H9 (cell line): Measurements from ENCODE around the gene KRT80. TPM values are rescaled to one million over a fixed set of nuclear protein-coding genes. Genes with fewer than 3 reads are reported as not detected.

Source experiments
- DNase-seq: peaks from one replicate; pipeline ENCODE4 v3.0.0-alpha.2; 2017
- H2AFZ ChIP-seq: one replicate; pipeline ENCODE4 v1.6.1; 2013; ENCODE audit warnings: mild to moderate bottlenecking, low read length, control low read depth, moderate library complexity
- H2AK5ac ChIP-seq: 2 replicates; pipeline ENCODE4 v1.6.1; 2013; ENCODE audit warnings: low read length, control low read depth, mixed read lengths; ENCODE audit not compliant: insufficient read length
- H2BK120ac ChIP-seq: one replicate; pipeline ENCODE4 v1.6.1; 2013; ENCODE audit warnings: low read depth, mild to moderate bottlenecking, low read length, control low read depth, inconsistent platforms; ENCODE audit not compliant: poor library complexity, severe bottlenecking
- H2BK12ac ChIP-seq: 2 replicates; pipeline ENCODE4 v1.6.1; 2013; ENCODE audit warnings: low read length, control low read depth, mixed read lengths, low read depth; ENCODE audit not compliant: insufficient read length
- H2BK15ac ChIP-seq: 2 replicates; pipeline ENCODE4 v1.6.1; 2013; ENCODE audit warnings: low read depth, low read length, control low read depth
- H2BK20ac ChIP-seq: one replicate; pipeline ENCODE4 v1.6.1; 2013; ENCODE audit warnings: low read depth, mild to moderate bottlenecking, low read length, control low read depth, inconsistent platforms; ENCODE audit not compliant: poor library complexity, severe bottlenecking
- H2BK5ac ChIP-seq: 2 replicates; pipeline ENCODE4 v1.6.1; 2013; ENCODE audit warnings: low read length, control low read depth, mixed read lengths; ENCODE audit not compliant: insufficient read length
- H3K14ac ChIP-seq: 2 replicates; pipeline ENCODE4 v1.6.1; 2013; ENCODE audit warnings: low read length, control low read depth; ENCODE audit not compliant: insufficient read depth
- H3K18ac ChIP-seq: 2 replicates; pipeline ENCODE4 v1.6.1; 2013; ENCODE audit warnings: low read depth, mild to moderate bottlenecking, mixed read lengths, low read length, control low read depth; ENCODE audit not compliant: insufficient read length
- H3K23ac ChIP-seq: 2 replicates; pipeline ENCODE4 v1.6.1; 2013; ENCODE audit warnings: low read length, control low read depth, mixed read lengths, low read depth; ENCODE audit not compliant: insufficient read length
- H3K23me2 ChIP-seq: 2 replicates; pipeline ENCODE4 v1.6.1; 2013; ENCODE audit warnings: low read depth, mild to moderate bottlenecking, mixed read lengths, low read length, control low read depth; ENCODE audit not compliant: insufficient read length, poor library complexity, severe bottlenecking
- H3K27ac ChIP-seq: 2 replicates; pipeline ENCODE4 v1.5.1; 2013; ENCODE audit warnings: low read length, control low read depth, mixed read lengths, low read depth; ENCODE audit not compliant: insufficient read length
- H3K27me3 ChIP-seq: 2 replicates; pipeline ENCODE4 v1.6.1; 2013; ENCODE audit warnings: low read length, control low read depth, inconsistent platforms; ENCODE audit not compliant: insufficient read depth
- H3K4ac ChIP-seq: 2 replicates; pipeline ENCODE4 v1.6.1; 2013; ENCODE audit warnings: low read depth, mild to moderate bottlenecking, control low read depth, inconsistent platforms, low read length, moderate library complexity
- H3K4me1 ChIP-seq: 2 replicates; pipeline ENCODE4 v1.6.1; 2013; ENCODE audit warnings: low read length, control low read depth, inconsistent platforms; ENCODE audit not compliant: insufficient read depth
- H3K4me2 ChIP-seq: 2 replicates; pipeline ENCODE4 v1.6.1; 2013; ENCODE audit warnings: low read length, control low read depth, mixed read lengths; ENCODE audit not compliant: insufficient read length, insufficient read depth
- H3K56ac ChIP-seq: 2 replicates; pipeline ENCODE4 v1.6.1; 2013; ENCODE audit warnings: low read depth, mild to moderate bottlenecking, mixed read lengths, low read length, control low read depth; ENCODE audit not compliant: insufficient read length
- H3K79me1 ChIP-seq: 2 replicates; pipeline ENCODE4 v1.6.1; 2013; ENCODE audit warnings: low read depth, mild to moderate bottlenecking, moderate library complexity, low read length, control low read depth, inconsistent platforms; ENCODE audit not compliant: insufficient read depth, poor library complexity, severe bottlenecking
- H3K79me2 ChIP-seq: 2 replicates; pipeline ENCODE4 v1.6.1; 2013; ENCODE audit warnings: low read length, control low read depth, inconsistent platforms; ENCODE audit not compliant: insufficient read depth
- H3K9ac ChIP-seq: 2 replicates; pipeline ENCODE4 v1.6.1; 2013; ENCODE audit warnings: low read length, control low read depth, mixed read lengths; ENCODE audit not compliant: insufficient read length; ENCODE audit errors: extremely low read depth
- H3K9me3 ChIP-seq: one replicate; pipeline ENCODE4 v1.6.1; 2013; ENCODE audit warnings: low read depth, low read length, inconsistent platforms; ENCODE audit not compliant: control insufficient read depth
- H3T11ph ChIP-seq: one replicate; pipeline ENCODE4 v1.6.1; 2013; ENCODE audit warnings: mild to moderate bottlenecking, low read length, control low read depth, inconsistent platforms
- H4K20me1 ChIP-seq: one replicate; pipeline ENCODE4 v1.6.1; 2013; ENCODE audit not compliant: control insufficient read depth, insufficient read length, insufficient read depth
- H4K5ac ChIP-seq: 2 replicates; pipeline ENCODE4 v1.6.1; 2013; ENCODE audit warnings: low read depth, mild to moderate bottlenecking, mixed read lengths, low read length, control low read depth; ENCODE audit not compliant: insufficient read length
- H4K8ac ChIP-seq: replicated peaks from 2 replicates; pipeline ENCODE4 v1.6.1; 2013; ENCODE audit warnings: low read length, control low read depth, mixed read lengths, low read depth; ENCODE audit not compliant: insufficient read length
- H4K91ac ChIP-seq: 2 replicates; pipeline ENCODE4 v1.6.1; 2013; ENCODE audit warnings: low read depth, mild to moderate bottlenecking, moderate library complexity, mixed read lengths, low read length, control low read depth; ENCODE audit not compliant: insufficient read length
- H3K27ac Mint-ChIP-seq, 3 experiments: 2 replicates in 2 of 3; 3 replicates in 1 of 3; pipeline ENCODE4 v1.8.0; 2020 to 2021; ENCODE audit warnings: mixed read lengths in 3 of 3, mild to moderate bottlenecking in 1 of 3, moderate library complexity in 1 of 3
- H3K27me3 Mint-ChIP-seq: 2 replicates; pipeline ENCODE4 v1.8.0; 2021; ENCODE audit warnings: low read depth, mild to moderate bottlenecking, moderate library complexity, mixed read lengths
- H3K36me3 Mint-ChIP-seq, 3 experiments: 2 replicates in 2 of 3; 3 replicates in 1 of 3; pipeline ENCODE4 v1.8.0; 2020 to 2021; ENCODE audit warnings: low read depth in 3 of 3, mixed read lengths in 3 of 3; ENCODE audit not compliant: insufficient read depth in 1 of 3
- H3K4me1 Mint-ChIP-seq, 2 experiments: 2 replicates each; pipeline ENCODE4 v1.8.0; 2020; ENCODE audit warnings: mixed read lengths in 2 of 2
- H3K4me3 Mint-ChIP-seq, 2 experiments: 2 replicates in 1 of 2; 3 replicates in 1 of 2; pipeline ENCODE4 v1.8.0; 2020 to 2021; ENCODE audit warnings: mild to moderate bottlenecking in 2 of 2, mixed read lengths in 2 of 2, moderate library complexity in 1 of 2
- H3K9me3 Mint-ChIP-seq, 2 experiments: 2 replicates in 1 of 2; 3 replicates in 1 of 2; pipeline ENCODE4 v1.8.0; 2020; ENCODE audit warnings: mild to moderate bottlenecking in 2 of 2, mixed read lengths in 2 of 2, moderate library complexity in 1 of 2
- WGBS: extraction: QIAGEN DNeasy Blood & Tissue Kit; methylation state at CpG from one replicate; pipeline ENCODE4 v1.1.7; 2013; ENCODE audit warnings: missing lambda C conversion rate, low lambda C conversion rate, mixed read lengths; ENCODE audit not compliant: insufficient read length; ENCODE audit errors: extremely low coverage; 5-methylcytosine and 5-hydroxymethylcytosine counted together
- total RNA-seq: library from RNA; stranded (reverse); gene quantifications from 2 replicates; pipeline ENCODE4 v1.2.1, GENCODE V29; 2021
- TF ChIP-seq, protein P1 (sequence below): fragments of 200-600 bp; sonication (generic); conservative IDR thresholded peaks from 3 replicates; pipeline ENCODE4 v1.8.0; 2021; ENCODE audit warnings: antibody characterized with exemption, mild to moderate bottlenecking

The KRT80 gene
- total RNA-seq, 1 experiment from 2014 or later, result not detected

DNA sequence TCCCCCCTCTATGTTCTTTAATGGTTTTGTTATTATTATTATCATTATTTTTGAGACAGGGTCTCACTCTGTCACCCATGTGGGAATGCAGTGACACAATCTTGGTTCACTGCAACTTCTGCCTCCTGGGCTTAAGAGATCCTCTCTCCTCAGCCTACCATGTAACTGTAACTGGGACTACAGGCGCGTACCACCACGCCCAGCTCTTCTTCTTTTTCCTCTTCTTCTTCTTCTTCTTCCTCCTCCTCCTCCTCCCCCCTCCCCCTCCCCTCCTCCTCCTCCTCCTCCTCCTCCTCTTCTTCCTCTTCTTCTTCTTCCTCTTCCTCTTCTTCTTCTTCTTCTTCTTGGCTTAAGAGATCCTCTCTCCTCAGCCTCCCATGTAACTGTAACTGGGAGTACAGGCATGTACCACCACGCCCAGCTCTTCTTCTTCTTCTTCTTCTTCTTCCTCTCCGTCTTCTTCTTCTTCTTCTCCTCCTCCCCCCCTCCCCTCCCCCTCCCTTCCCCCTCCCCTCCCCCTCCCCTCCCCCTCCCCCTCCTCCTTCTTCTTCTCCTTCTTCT, 35.9 kb upstream of the KRT80 start:
- no CpG with 5 or more reads among the region's 5 CpGs for WGBS
- Histone ChIP-seq H3K23me2 (peaks cover under 1% of the 10 kb centered on the region), H3T11ph (no peak overlapping the region), H3K79me1 (no peaks in the 10 kb centered on the region), H4K91ac (no peak overlapping the region), H3K23ac (no peak overlapping the region), H2BK12ac (no peak overlapping the region), H3K14ac (no peak overlapping the region), H2AK5ac (no peak overlapping the region), H2BK120ac (no peak overlapping the region), H2BK20ac (no peak overlapping the region), H2BK15ac (no peak overlapping the region), H4K20me1 (no peaks in the 10 kb centered on the region), H3K18ac (no peak overlapping the region), H3K9me3 (no peaks in the 10 kb centered on the region), H4K8ac (no peak overlapping the region), H2AFZ (no peak overlapping the region), H3K27me3 (peaks cover 6% of the 10 kb centered on the region), H3K4ac (no peak overlapping the region), H3K27ac (no peak overlapping the region), H3K56ac (no peak overlapping the region), H2BK5ac (no peak overlapping the region), H3K4me2 (no peak overlapping the region), H3K4me1 (peaks cover 2% of the 10 kb centered on the region; the same call in 1 of the 2 replicates), H4K5ac (no peak overlapping the region), H3K9ac (no peak overlapping the region), H3K79me2 (no peaks in the 10 kb centered on the region)
- Mint-ChIP-seq H3K27me3 (peaks cover 63% of the 10 kb centered on the region), H3K9me3 (no peaks in the 10 kb centered on the region), H3K27ac (no peak overlapping the region), H3K36me3 (no peaks in the 10 kb centered on the region), H3K4me1 (peaks cover 25 to 27% of the 10 kb centered on the region in 2 experiments), H3K4me3 (no peak overlapping the region)
- DNase-seq, result no peak
- TF ChIP-seq, protein P1, sequence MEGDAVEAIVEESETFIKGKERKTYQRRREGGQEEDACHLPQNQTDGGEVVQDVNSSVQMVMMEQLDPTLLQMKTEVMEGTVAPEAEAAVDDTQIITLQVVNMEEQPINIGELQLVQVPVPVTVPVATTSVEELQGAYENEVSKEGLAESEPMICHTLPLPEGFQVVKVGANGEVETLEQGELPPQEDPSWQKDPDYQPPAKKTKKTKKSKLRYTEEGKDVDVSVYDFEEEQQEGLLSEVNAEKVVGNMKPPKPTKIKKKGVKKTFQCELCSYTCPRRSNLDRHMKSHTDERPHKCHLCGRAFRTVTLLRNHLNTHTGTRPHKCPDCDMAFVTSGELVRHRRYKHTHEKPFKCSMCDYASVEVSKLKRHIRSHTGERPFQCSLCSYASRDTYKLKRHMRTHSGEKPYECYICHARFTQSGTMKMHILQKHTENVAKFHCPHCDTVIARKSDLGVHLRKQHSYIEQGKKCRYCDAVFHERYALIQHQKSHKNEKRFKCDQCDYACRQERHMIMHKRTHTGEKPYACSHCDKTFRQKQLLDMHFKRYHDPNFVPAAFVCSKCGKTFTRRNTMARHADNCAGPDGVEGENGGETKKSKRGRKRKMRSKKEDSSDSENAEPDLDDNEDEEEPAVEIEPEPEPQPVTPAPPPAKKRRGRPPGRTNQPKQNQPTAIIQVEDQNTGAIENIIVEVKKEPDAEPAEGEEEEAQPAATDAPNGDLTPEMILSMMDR, result no peak
